ENCODE data around the gene CASKIN1.
A peak's percentile ranks its signal among the peaks of the same experiment; 100 is the strongest.

CASKIN1 gene

DNA sequence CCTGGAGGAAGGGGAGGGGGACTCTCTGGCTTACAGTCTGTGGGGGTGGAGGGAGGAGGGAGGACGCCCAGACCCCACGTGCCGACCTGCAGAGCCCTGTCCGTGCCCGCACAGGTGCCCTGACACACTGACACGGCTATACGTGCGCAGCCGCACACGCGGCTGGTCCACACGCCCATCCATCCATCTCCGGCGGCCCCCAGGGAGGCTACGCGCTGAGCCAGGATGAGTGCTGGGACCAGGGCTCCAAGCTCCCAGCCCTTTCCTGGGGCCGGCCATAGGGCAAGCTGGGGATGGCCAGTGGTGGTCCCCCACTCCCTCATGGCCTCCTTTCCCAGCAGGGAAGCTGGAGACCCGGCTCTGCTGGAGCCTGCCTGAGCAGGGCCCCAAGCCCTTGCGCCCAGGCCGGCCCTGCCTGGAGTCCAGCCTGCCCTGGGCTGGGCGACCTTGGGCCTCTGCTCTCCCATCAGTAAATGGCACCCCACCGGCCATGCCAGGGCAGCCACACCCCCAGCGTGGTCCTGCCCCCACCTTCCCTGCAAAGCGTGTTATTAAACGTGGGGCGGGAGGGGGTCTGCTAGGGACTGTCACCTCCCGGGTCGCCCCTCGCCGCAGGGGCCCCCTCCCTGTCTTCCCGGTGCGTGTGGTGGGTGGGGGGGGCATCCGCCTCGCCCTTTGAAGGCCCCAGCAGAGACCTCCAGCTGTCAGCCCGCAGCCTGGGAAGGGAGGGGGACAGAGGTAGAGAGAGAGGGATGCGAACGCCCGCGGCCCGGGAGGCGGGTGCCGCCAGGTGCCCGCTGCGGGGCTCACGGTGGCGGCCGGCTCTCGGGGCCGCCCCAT, 863 bp downstream of the CASKIN1 start:
- peak overlapping the region; percentile 18 for H3K4me3 ChIP-seq (replicated peaks; ENCODE audit: low read depth, low read length)
- H3K36me3 ChIP-seq (ENCODE audit: control insufficient read depth, insufficient read depth, low read length) = no peaks in the 10 kb centered on the region
- peaks cover 2% of the 10 kb centered on the region; the same call in 1 of the 2 replicates for H3K27me3 ChIP-seq (replicated peaks; ENCODE audit: control insufficient read depth, insufficient read depth, low read length)
- DNase-seq (ENCODE audit: extremely low read depth, insufficient read length) = no peak
- TF ChIP-seq CTCF (IDR thresholded peaks at IDR 0.05; ENCODE audit: insufficient read depth, low read length, poor library complexity, severe bottlenecking) = no peak

DNA sequence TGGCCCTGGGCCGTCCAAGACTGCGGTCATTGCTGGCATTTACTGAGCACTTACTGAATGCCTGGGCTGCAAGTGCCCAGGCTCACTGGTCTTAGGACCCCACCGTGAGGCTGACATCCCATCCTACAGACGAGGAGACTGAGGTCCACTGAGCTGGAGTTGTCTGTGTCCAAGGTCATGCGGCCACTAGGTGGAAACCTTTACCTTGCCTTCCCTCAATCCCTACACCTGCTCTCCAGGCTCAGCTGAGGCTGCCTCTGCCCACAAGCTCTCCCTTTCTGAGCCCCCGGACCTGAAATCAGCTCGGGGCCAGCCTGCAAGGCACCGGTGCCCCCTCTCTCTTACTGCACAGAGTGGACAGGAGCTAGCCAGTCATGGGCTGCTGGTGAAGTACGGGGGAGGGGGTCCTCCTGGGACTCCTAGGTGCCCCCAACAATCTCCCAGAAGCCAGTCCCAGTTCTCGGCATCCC, 1.5 kb downstream of the CASKIN1 start:
- no peak for DNase-seq (ENCODE audit: extremely low read depth, insufficient read length)
- Histone ChIP-seq H3K4me3 (replicated peaks; ENCODE audit: low read depth, low read length) (no peak overlapping the region), H3K27me3 (replicated peaks; ENCODE audit: control insufficient read depth, insufficient read depth, low read length) (peaks cover 2% of the 10 kb centered on the region; the same call in 1 of the 2 replicates), H3K36me3 (ENCODE audit: control insufficient read depth, insufficient read depth, low read length) (no peaks in the 10 kb centered on the region)
- peak; percentile 66 for TF ChIP-seq CTCF (IDR thresholded peaks at IDR 0.05; ENCODE audit: insufficient read depth, low read length, poor library complexity, severe bottlenecking)

DNA sequence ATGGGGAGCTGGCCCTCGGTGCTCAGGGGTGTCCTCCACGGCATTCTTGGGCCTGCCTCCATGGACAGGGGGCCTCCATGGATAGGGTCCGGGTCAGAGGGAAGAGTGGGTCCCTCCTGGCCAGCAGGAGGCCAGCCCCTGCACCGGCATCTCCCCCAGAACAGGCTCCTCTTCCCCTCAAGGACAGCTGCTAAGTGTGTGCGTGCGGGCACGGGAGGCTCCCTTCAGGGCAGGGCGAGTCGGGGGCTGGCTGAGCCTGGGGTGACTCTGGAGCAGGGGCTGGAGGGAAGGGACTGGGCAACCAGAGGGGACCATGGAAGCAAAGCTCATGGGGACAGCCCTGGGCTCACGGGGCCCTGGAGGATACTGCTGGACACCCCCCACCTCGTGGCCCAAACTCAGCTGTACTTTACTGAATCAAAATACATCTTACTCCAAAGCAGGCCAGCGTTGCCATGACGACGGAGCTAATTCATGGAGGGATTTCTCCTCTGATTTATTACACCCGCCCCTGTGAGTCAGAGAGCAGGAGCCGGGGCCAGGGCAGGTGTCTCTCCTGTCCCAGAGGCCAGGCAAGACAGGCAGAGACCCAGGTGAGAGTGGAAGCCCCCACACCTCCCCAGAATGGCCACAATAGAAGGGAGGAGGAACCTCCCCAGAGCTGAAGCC, 2.1 kb downstream of the CASKIN1 start:
- Histone ChIP-seq H3K27me3 (replicated peaks; ENCODE audit: control insufficient read depth, insufficient read depth, low read length) (peaks cover 2% of the 10 kb centered on the region; the same call in 1 of the 2 replicates), H3K4me3 (replicated peaks; ENCODE audit: low read depth, low read length) (no peak overlapping the region), H3K36me3 (ENCODE audit: control insufficient read depth, insufficient read depth, low read length) (no peaks in the 10 kb centered on the region)
- TF ChIP-seq CTCF (IDR thresholded peaks at IDR 0.05; ENCODE audit: insufficient read depth, low read length, poor library complexity, severe bottlenecking) = no peak
- no peak for DNase-seq (ENCODE audit: extremely low read depth, insufficient read length)

DNA sequence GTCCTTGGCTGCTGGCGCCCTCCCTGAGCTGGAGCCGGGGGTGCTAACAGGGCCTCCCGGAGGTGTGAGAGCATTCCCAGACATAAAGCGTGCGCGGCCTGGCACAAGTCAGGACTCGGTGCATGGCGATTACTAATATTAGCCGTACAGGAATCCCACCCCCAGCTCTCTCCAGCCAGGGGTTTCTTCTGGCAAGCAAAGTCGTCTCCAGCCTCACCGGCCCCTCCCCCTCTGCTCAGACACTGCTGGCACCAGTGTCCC, 5.0 kb downstream of the CASKIN1 start:
- DNase-seq (ENCODE audit: extremely low read depth, insufficient read length) = no peak
- no peak overlapping the region for H3K4me3 ChIP-seq (replicated peaks; ENCODE audit: low read depth, low read length)
- no peaks in the 10 kb centered on the region for H3K36me3 ChIP-seq (ENCODE audit: control insufficient read depth, insufficient read depth, low read length)
- TF ChIP-seq CTCF (IDR thresholded peaks at IDR 0.05; ENCODE audit: insufficient read depth, low read length, poor library complexity, severe bottlenecking) = no peak
- no peaks in the 10 kb centered on the region; the same call in 1 of the 2 replicates for H3K27me3 ChIP-seq (replicated peaks; ENCODE audit: control insufficient read depth, insufficient read depth, low read length)

- Histone ChIP-seq H3K4me3 (replicated peaks; ENCODE audit: low read depth, low read length) (no peak overlapping the region), H3K36me3 (ENCODE audit: control insufficient read depth, insufficient read depth, low read length) (no peaks in the 10 kb centered on the region), H3K27me3 (replicated peaks; ENCODE audit: control insufficient read depth, insufficient read depth, low read length) (no peaks in the 10 kb centered on the region; the same call in 1 of the 2 replicates)
- DNase-seq (ENCODE audit: extremely low read depth, insufficient read length) = no peak
- no peak for TF ChIP-seq CTCF (IDR thresholded peaks at IDR 0.05; ENCODE audit: insufficient read depth, low read length, poor library complexity, severe bottlenecking)
Observed at GRCh38 chr16:2190659-2191445, 5.6 kb downstream of the CASKIN1 start.
